SK-N-SH (cell line): ENCODE measurements around the gene KLHL41.

Experiments
- CTCF ChIP-seq: fragments of 200-600 bp; sonication (generic); IDR thresholded peaks from 2 replicates; pipeline ENCODE4 v1.6.1; 2017; ENCODE audit warnings: antibody characterized with exemption, mild to moderate bottlenecking, moderate library complexity
- MEF2A ChIP-seq: IDR thresholded peaks from 2 replicates; pipeline ENCODE4 v1.4.0; 2012; ENCODE audit warnings: low read depth, borderline replicate concordance

GRCh38 chr2:169507698-169508097 lies 1.8 kb upstream of the KLHL41 start:
- TF ChIP-seq CTCF (no peak), MEF2A (no peak)
